Measurements from ENCODE around the gene SPRR1A.

The SPRR1A gene

GRCh38 chr1:152983743-152984142 lies at the start of gene SPRR1A:
TSS of gene SPRR1A (plus strand) at chr1:152984081. CDS start at chr1:152985231, 1,150 bp downstream.
- DNase-seq = no peak

- DNase-seq = no peak
Observed at GRCh38 chr1:152940614-152941013, 43.3 kb upstream of the SPRR1A start.

GRCh38 chr1:152941037-152941711 lies 42.7 kb upstream of the SPRR1A start:
- no peak for DNase-seq

GRCh38 chr1:152942161-152942560 lies 41.7 kb upstream of the SPRR1A start:
- no peak for DNase-seq

GRCh38 chr1:152946248-152946647 lies 37.6 kb upstream of the SPRR1A start:
- DNase-seq = no peak

GRCh38 chr1:152946651-152947256 lies 37.1 kb upstream of the SPRR1A start, which contains the start of gene SPRR5:
TSS of gene SPRR5 (plus strand) at chr1:152947206. CDS start at chr1:152948555, 1,349 bp downstream.
- no peak for DNase-seq

- DNase-seq = no peak
Observed at GRCh38 chr1:152951711-152952110, 32.2 kb upstream of the SPRR1A start.

- no peak for DNase-seq
Observed at GRCh38 chr1:152953761-152954160, 30.1 kb upstream of the SPRR1A start.

GRCh38 chr1:152954436-152954835 lies 29.4 kb upstream of the SPRR1A start:
- DNase-seq = no peak

- no peak for DNase-seq
Observed at GRCh38 chr1:152957561-152957960, 26.3 kb upstream of the SPRR1A start.

GRCh38 chr1:152959273-152959672 lies 24.6 kb upstream of the SPRR1A start:
- no peak for DNase-seq

- no peak for DNase-seq
Observed at GRCh38 chr1:152959801-152960451, 24.0 kb upstream of the SPRR1A start.

GRCh38 chr1:152960452-152961044 lies 23.3 kb upstream of the SPRR1A start:
- no peak for DNase-seq

GRCh38 chr1:152961226-152961891 lies 22.5 kb upstream of the SPRR1A start:
- no peak for DNase-seq

- no peak for DNase-seq
Observed at GRCh38 chr1:152962876-152963415, 20.9 kb upstream of the SPRR1A start.

- no peak for DNase-seq
Observed at GRCh38 chr1:152964536-152964935, 19.3 kb upstream of the SPRR1A start.

GRCh38 chr1:152965853-152966252 lies 18.0 kb upstream of the SPRR1A start:
- no peak for DNase-seq

- DNase-seq = no peak
Observed at GRCh38 chr1:152967201-152967600, 16.7 kb upstream of the SPRR1A start.

- DNase-seq = no peak
Observed at GRCh38 chr1:152968248-152968647, 15.6 kb upstream of the SPRR1A start.

- no peak for DNase-seq
Observed at GRCh38 chr1:152969036-152969435, 14.8 kb upstream of the SPRR1A start.

GRCh38 chr1:152970495-152970894 lies 13.4 kb upstream of the SPRR1A start, which contains the start of gene SPRR4:
TSS of gene SPRR4 (plus strand) at chr1:152970648. CDS start at chr1:152971891, 1,243 bp downstream.
- DNase-seq = no peak

GRCh38 chr1:152972196-152972886 lies 11.5 kb upstream of the SPRR1A start:
- no peak for DNase-seq

Data from NCI-H1048 (cell line).